A172 (cell line): ENCODE data around the gene OR1N2. TPM values are rescaled to one million over a fixed set of nuclear protein-coding genes. Genes with fewer than 3 reads are reported as not detected.

Experiments used
- total RNA-seq: library from RNA; depleted of rRNA; stranded (reverse); fragments of >200 nt; shearing (Covaris generic); gene quantifications from 2 replicates; pipeline ENCODE4 v1.2.3, GENCODE V29; 2014; rRNA removed

OR1N2 gene
- total RNA-seq, 1 experiment from 2014 or later = not detected

Other genes with a start within 250 kb of the OR1N2 start
- 0.29 TPM in 1 of 2 replicates, not detected in the other for gene PTGS1, start 182.1 kb upstream of the OR1N2 start, total RNA-seq
- not detected in 2 replicates for gene OR1J1, start 75.2 kb upstream of the OR1N2 start, total RNA-seq
- gene OR1J2, start 42.3 kb upstream of the OR1N2 start, total RNA-seq = not detected in 2 replicates
- gene OR1J4, start 34.0 kb upstream of the OR1N2 start, total RNA-seq = not detected in 2 replicates
- gene OR1N1, start 25.8 kb upstream of the OR1N2 start, total RNA-seq = not detected in 2 replicates
- not detected in 2 replicates for gene OR1L8, start 30.3 kb downstream of the OR1N2 start, total RNA-seq
- not detected in 2 replicates for gene OR1Q1, start 61.6 kb downstream of the OR1N2 start, total RNA-seq
- gene OR1B1, start 104.5 kb downstream of the OR1N2 start, total RNA-seq = not detected in 2 replicates
- gene OR1L1, start 108.6 kb downstream of the OR1N2 start, total RNA-seq = not detected in 2 replicates
- gene OR1L3, start 122.0 kb downstream of the OR1N2 start, total RNA-seq = not detected in 2 replicates
- gene OR1L4, start 170.9 kb downstream of the OR1N2 start, total RNA-seq = not detected in 2 replicates
- not detected in 2 replicates for gene OR1L6, start 189.2 kb downstream of the OR1N2 start, total RNA-seq
- gene OR5C1, start 235.8 kb downstream of the OR1N2 start, total RNA-seq = not detected in 2 replicates
- gene OR1K1, start 247.0 kb downstream of the OR1N2 start, total RNA-seq = not detected in 2 replicates